Left ventricle myocardium inferior (tissue), 1 donor: ENCODE data around the gene PLXND1. TPM values are rescaled to one million over a fixed set of nuclear protein-coding genes. Genes with fewer than 3 reads are reported as not detected.
A peak's percentile ranks its signal among the peaks of the same experiment; 100 is the strongest.

Experiments
- DNase-seq: peaks from one replicate; pipeline ENCODE4 v3.0.0-alpha.2; 2020
- H3K27ac ChIP-seq: fragments of 200-600 bp; replicated peaks from 2 replicates; pipeline ENCODE4 v1.8.0; 2021
- H3K27me3 ChIP-seq: fragments of 200-600 bp; 2 replicates; pipeline ENCODE4 v1.8.0; 2021; ENCODE audit warnings: low read depth
- H3K36me3 ChIP-seq: fragments of 200-600 bp; 2 replicates; pipeline ENCODE4 v1.8.0; 2021
- H3K4me1 ChIP-seq: fragments of 200-600 bp; 2 replicates; pipeline ENCODE4 v1.8.0; 2021
- H3K4me3 ChIP-seq: fragments of 200-600 bp; 2 replicates; pipeline ENCODE4 v1.8.0; 2021; ENCODE audit warnings: mild to moderate bottlenecking, moderate library complexity
- H3K9me3 ChIP-seq: fragments of 200-600 bp; replicated peaks from 2 replicates; pipeline ENCODE4 v1.8.0; 2021
- intact Hi-C: fragments of 100-400 bp; cut with micrococcal nuclease; formaldehyde crosslinking; loops from one replicate; pipeline ENCODE4 v1.11.0; 2022
- total RNA-seq: library from RNA; stranded (reverse); fragmentation: NEBNext Ultra II Directional; extraction: Animal tissue kit (Norgen Biotek cat#: 25700); gene quantifications from one replicate; pipeline ENCODE4 v1.2.1, GENCODE V29; 2021
- TF ChIP-seq, protein P1 (sequence below): fragments of 200-600 bp; IDR thresholded peaks from 2 replicates; pipeline ENCODE4 v1.8.0; 2021; ENCODE audit warnings: antibody characterized with exemption, mild to moderate bottlenecking, borderline replicate concordance
- donor health status: DM: no; HTN: yes; CAD: no; lungs with severe emphysema.

PLXND1 gene
- total RNA-seq, 1 donor from 2014 or later = 45.5 TPM

DNA sequence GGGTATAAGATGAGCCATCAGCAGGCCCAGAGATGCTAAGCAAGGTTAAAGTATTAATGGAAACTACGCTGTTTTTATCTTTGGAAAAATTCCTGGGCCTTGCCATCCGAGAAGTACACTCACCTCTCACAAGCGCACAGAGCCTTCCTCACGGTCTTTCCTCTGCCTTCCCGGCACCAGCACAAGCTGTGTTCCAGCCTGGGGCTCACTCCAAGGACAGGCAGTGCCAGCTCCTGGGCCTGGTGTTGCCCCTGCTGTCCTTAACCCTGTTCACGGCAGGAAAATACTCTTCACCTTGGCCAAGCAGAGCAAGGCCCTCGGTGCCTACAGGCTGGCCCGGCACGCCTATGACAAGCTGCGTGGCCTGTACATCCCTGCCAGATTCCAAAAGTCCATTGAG is 92.4 kb downstream of the PLXND1 start:
- no peaks in the 10 kb centered on the region for H3K9me3 ChIP-seq
- no peaks in the 10 kb centered on the region for H3K27me3 ChIP-seq
- TF ChIP-seq, protein P1, sequence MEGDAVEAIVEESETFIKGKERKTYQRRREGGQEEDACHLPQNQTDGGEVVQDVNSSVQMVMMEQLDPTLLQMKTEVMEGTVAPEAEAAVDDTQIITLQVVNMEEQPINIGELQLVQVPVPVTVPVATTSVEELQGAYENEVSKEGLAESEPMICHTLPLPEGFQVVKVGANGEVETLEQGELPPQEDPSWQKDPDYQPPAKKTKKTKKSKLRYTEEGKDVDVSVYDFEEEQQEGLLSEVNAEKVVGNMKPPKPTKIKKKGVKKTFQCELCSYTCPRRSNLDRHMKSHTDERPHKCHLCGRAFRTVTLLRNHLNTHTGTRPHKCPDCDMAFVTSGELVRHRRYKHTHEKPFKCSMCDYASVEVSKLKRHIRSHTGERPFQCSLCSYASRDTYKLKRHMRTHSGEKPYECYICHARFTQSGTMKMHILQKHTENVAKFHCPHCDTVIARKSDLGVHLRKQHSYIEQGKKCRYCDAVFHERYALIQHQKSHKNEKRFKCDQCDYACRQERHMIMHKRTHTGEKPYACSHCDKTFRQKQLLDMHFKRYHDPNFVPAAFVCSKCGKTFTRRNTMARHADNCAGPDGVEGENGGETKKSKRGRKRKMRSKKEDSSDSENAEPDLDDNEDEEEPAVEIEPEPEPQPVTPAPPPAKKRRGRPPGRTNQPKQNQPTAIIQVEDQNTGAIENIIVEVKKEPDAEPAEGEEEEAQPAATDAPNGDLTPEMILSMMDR = no peak
- H3K36me3 ChIP-seq = peaks cover 33% of the 10 kb centered on the region
- H3K4me1 ChIP-seq = peaks cover 18% of the 10 kb centered on the region
- H3K27ac ChIP-seq = peak overlapping the region; percentile 62
- intact Hi-C loops = no loop called here
- DNase-seq = no peak
- no peak overlapping the region for H3K4me3 ChIP-seq

DNA sequence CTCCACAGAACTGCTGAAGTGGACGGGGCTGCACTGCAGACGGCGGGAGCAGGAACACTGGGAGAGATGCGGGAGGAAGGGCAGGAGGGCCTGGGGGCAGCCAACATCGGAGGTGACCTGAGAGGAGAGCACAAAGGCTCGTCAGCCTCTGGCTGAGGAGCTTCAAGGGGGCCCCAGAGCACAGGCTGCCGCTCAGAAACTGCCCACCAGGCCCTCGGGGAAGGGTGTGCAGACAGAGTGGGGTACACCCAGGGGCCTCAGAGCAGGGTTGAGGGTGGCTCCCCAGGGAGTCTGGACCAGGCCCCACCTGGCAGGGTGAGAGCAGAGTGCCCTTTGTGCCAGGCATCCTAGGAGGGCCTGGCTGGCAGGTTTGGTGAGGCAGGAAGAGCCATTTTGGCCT is 92.8 kb downstream of the PLXND1 start:
- H3K4me3 ChIP-seq = no peak overlapping the region
- peak overlapping the region; percentile 62 for H3K27ac ChIP-seq
- no peak for DNase-seq
- H3K36me3 ChIP-seq = peaks cover 34% of the 10 kb centered on the region
- no peaks in the 10 kb centered on the region for H3K9me3 ChIP-seq
- no peaks in the 10 kb centered on the region for H3K27me3 ChIP-seq
- TF ChIP-seq, protein P1 = no peak
- intact Hi-C loops = no loop called here
- peaks cover 18% of the 10 kb centered on the region for H3K4me1 ChIP-seq

DNA sequence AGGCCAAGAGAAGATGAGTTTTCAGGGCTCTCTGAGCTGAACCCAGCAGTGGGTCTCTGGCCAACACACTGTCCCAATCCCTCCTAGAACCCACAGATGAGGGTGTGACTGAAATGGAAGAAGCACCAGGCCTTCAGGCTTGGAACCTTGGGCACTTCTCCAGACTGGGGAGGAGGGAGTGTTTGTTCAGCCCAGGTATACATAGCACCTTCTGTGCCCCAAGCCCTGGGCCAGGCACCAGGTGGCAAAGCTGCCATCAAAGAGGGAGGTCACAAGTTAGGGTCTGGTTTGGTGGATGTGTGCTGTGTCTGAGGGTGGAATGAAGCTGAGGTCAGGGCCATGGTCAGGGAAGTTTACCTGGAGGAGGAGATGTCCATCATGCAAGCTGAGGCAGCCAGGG is 93.9 kb downstream of the PLXND1 start:
- no peak overlapping the region for H3K27ac ChIP-seq
- no peak overlapping the region for H3K4me3 ChIP-seq
- intact Hi-C loops = no loop called here
- TF ChIP-seq, protein P1 = no peak
- no peak for DNase-seq
- H3K27me3 ChIP-seq = no peaks in the 10 kb centered on the region
- H3K9me3 ChIP-seq = no peaks in the 10 kb centered on the region
- H3K4me1 ChIP-seq = peaks cover 24% of the 10 kb centered on the region
- peaks cover 26% of the 10 kb centered on the region for H3K36me3 ChIP-seq

DNA sequence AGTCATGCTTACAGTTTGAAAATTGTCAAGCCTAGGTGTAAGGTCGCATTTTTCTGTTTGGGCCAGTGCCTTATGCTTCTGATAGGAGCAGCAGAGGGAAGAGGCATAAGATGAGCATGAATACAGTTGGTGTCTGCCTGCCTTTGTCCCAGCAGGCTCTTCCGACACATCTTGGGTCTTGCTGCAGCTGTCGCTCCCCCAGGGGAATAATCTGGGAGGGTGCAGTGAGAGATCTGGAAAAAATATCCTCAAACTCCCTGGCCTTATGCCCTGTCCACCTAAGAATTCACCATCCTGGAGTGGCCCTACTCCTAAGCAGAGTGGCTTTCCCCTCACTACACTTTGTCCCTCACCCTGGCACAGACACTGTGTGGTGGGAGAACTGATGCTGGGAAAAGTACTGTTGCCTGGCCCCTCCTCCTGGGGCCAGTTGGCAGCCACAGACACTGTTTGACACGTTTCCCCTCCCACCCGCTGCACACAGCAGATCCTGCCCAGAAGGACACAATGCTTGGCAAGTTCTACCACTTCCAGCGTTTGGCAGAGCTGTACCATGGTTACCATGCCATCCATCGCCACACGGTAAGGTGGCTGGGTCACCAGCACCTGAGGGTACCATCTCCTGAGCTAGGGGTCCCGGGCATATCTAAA is 99.2 kb downstream of the PLXND1 start:
- peak; percentile 55 for DNase-seq
- TF ChIP-seq, protein P1 = no peak
- peaks cover 22% of the 10 kb centered on the region for H3K36me3 ChIP-seq
- no peaks in the 10 kb centered on the region for H3K9me3 ChIP-seq
- intact Hi-C loops = loop anchor here (10.0 kb wide), 1 partner anchor 47 kb away; no protein-coding TSS in a partner anchor
- H3K27me3 ChIP-seq = no peaks in the 10 kb centered on the region
- H3K4me3 ChIP-seq = no peak overlapping the region
- H3K27ac ChIP-seq = peak overlapping the region; percentile 54
- H3K4me1 ChIP-seq = peaks cover 70% of the 10 kb centered on the region

DNA sequence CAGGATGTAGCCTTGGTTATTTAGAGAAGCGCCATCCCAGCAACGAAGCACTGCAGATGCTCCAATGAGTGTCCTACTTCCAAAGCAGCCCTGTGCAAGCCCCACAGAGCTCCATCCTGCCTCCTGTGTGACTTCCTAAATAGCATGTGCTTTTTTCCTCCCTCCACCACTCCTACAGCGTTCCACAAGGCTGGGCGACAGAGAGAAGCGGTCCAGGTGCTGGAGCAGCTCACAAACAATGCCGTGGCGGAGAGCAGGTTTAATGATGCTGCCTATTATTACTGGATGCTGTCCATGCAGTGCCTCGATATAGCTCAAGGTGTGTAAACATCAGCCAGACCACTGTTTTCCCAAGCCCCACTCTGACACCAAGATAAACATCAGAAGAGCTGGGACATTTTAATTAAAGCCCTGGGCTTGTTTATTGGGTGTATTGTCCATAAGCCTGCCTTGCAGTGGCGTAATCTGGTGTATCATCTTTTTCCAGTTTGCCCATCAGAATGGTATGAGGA is 100.2 kb downstream of the PLXND1 start:
- H3K27ac ChIP-seq = no peak overlapping the region
- intact Hi-C loops = loop anchor here (10.0 kb wide), 1 partner anchor 49 kb away; no protein-coding TSS in a partner anchor
- H3K4me3 ChIP-seq = no peak overlapping the region
- no peak for DNase-seq
- TF ChIP-seq, protein P1 = no peak
- peaks cover 78% of the 10 kb centered on the region for H3K4me1 ChIP-seq
- no peaks in the 10 kb centered on the region for H3K9me3 ChIP-seq
- H3K36me3 ChIP-seq = peaks cover 21% of the 10 kb centered on the region
- H3K27me3 ChIP-seq = no peaks in the 10 kb centered on the region
